Activated naive CD4-positive, alpha-beta T cell treated with anti-CD3 and anti-CD28 coated beads, Interleukin-2, amount 50 U/mL, for 24 hours (primary cell): ENCODE measurements around the gene F5.

Experiments used
- H3K27ac Mint-ChIP-seq: one replicate; pipeline ENCODE4 v1.8.0; 2021; ENCODE audit warnings: mild to moderate bottlenecking, mixed read lengths
- H3K27me3 Mint-ChIP-seq: one replicate; pipeline ENCODE4 v1.8.0; 2021; ENCODE audit warnings: mixed read lengths
- H3K36me3 Mint-ChIP-seq: one replicate; pipeline ENCODE4 v1.8.0; 2021; ENCODE audit warnings: mixed read lengths
- H3K4me1 Mint-ChIP-seq: one replicate; pipeline ENCODE4 v1.8.0; 2021; ENCODE audit warnings: mixed read lengths
- H3K4me3 Mint-ChIP-seq: one replicate; pipeline ENCODE4 v1.8.0; 2021; ENCODE audit warnings: mild to moderate bottlenecking, mixed read lengths
- H3K9me3 Mint-ChIP-seq: one replicate; pipeline ENCODE4 v1.8.0; 2021; ENCODE audit warnings: mixed read lengths

F5 gene

DNA sequence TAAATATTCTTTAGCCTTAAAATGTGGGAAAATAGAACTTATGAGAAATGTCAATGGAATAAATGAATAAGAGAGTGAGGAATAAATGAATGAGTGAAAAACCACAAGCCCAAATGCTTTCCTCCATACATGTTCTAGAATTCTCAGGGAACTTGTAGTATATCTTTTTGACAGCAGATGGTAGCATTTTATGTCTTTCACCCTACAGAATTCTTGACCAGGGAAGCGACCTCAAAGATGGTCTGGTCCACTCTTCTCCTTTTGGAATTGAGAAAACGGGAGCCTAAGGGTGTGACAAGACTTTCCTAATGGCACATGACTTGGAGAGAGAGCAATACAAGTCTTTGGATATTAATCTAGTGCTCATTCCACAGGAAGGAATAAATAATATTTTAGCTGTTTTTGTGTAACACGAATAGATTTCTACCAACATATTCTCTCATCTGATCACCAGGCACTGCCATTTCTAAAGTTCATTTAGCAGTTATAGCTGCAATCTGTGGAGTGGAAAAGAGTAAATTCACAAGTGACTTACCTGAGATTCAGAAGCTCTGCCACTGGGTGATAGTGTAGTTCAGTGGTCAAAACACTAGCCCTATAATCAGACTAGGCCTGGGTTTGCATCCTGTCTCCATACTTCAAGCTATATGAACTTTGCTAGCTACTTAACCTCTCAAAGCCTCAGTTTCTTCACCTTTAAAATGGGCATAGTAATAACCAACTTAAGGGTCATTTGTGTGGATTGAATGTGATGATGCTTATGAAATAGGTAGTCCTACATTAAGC is 15.0 kb upstream of the F5 start:
- H3K27ac Mint-ChIP-seq: peak overlapping the region; percentile 93
- no peaks in the 10 kb centered on the region for H3K36me3 Mint-ChIP-seq
- peak overlapping the region; percentile 58 for H3K4me3 Mint-ChIP-seq
- H3K4me1 Mint-ChIP-seq: peaks cover 63% of the 10 kb centered on the region
- H3K9me3 Mint-ChIP-seq: no peaks in the 10 kb centered on the region
- no peaks in the 10 kb centered on the region for H3K27me3 Mint-ChIP-seq

GRCh38 chr1:169595764-169596711 is 9.8 kb upstream of the F5 start:
- peaks cover 64% of the 10 kb centered on the region for H3K4me1 Mint-ChIP-seq
- H3K27me3 Mint-ChIP-seq: no peaks in the 10 kb centered on the region
- no peak overlapping the region for H3K27ac Mint-ChIP-seq
- H3K36me3 Mint-ChIP-seq: peaks cover 6% of the 10 kb centered on the region
- no peaks in the 10 kb centered on the region for H3K9me3 Mint-ChIP-seq
- no peak overlapping the region for H3K4me3 Mint-ChIP-seq

GRCh38 chr1:169594391-169594790 is 8.1 kb upstream of the F5 start:
- Mint-ChIP-seq H3K36me3 (peaks cover 6% of the 10 kb centered on the region), H3K4me3 (peak overlapping the region; percentile 79), H3K27ac (peak overlapping the region; percentile 91), H3K4me1 (peaks cover 70% of the 10 kb centered on the region), H3K9me3 (no peaks in the 10 kb centered on the region), H3K27me3 (no peaks in the 10 kb centered on the region)

- Mint-ChIP-seq H3K4me1 (peaks cover 93% of the 10 kb centered on the region), H3K27ac (peak overlapping the region; percentile 1), H3K27me3 (no peaks in the 10 kb centered on the region), H3K36me3 (peaks cover 7% of the 10 kb centered on the region), H3K4me3 (no peak overlapping the region), H3K9me3 (no peaks in the 10 kb centered on the region)
Measured at GRCh38 chr1:169590932-169591331, 4.7 kb upstream of the F5 start.

DNA sequence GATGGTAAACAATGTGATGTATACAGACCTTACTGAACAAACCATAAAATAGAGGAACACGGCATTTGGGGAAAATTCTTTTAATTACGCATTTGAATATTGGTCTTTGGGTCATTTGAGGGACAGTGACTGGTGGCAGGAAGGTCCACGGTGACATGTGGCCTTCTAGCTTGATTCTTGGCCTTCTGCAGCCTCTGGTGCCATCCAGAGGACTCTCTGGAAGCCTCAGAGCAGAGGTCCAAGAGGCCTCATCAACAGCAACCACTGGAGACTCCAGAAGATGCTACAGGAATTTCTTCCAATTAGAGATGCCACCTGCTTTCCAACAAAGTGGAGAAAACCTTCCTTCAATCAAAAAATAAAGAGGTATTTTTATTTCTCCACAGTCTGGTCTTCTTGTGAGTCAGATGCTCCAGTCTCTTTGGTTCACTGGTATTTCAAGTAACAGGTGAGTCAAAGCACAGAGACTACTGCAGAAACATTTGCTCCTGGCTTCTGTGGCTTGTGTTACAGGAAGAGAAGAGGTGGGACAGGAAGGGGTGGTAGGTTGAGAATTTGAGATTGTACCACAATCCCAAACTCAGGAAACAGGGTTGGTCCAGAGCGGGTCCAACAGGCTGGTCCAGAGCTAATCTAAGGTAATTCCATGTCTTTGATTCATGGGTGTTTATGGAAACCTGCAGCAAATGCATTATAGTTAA is 2.7 kb upstream of the F5 start:
- H3K4me1 Mint-ChIP-seq: peaks cover 83% of the 10 kb centered on the region

DNA sequence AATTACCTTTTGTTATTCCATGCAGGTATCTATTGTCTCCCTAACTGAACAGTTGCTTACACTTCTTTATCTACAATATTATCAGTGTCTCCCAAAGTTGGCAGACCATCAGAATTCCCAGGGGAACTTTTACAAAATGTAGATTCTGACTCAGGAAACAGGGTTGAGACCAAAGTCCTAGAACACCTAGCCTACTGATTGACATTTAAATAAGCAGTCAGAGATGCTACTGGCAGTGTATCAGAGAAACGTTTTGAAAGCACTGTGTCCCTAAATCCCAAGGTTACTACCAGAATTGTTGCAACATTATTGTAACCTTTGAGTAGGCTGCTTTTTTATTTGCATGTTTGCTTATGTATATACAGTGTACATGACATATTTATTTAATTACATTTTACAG is 1.8 kb upstream of the F5 start:
- Mint-ChIP-seq H3K36me3 (peaks cover 16% of the 10 kb centered on the region), H3K27ac (peak overlapping the region; percentile 98)

More for the DNA sequence above, 2.7 kb upstream of the F5 start:
- no peaks in the 10 kb centered on the region for H3K9me3 Mint-ChIP-seq
- peaks cover 14% of the 10 kb centered on the region for H3K36me3 Mint-ChIP-seq
- H3K27me3 Mint-ChIP-seq: no peaks in the 10 kb centered on the region
- peak overlapping the region; percentile 98 for H3K27ac Mint-ChIP-seq
- peak overlapping the region; percentile 77 for H3K4me3 Mint-ChIP-seq

DNA sequence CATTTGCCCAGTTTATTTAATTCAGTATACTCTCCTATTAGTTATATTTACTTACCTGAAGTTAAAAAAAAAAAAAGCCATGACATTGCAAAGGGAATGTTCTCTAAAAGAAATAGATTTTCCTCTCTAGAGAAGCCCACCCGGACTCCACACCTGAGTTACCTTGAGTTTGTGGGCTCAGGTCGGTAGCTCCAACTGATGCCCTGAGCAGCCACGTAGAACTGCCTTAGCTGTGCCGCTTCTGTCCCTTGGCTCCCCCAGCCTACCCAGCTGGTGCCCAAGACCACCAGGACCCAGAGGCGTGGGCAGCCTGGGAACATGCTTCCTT is 250 bp downstream of the F5 start:
- Mint-ChIP-seq H3K27ac (peak overlapping the region; percentile 100), H3K36me3 (peaks cover 18% of the 10 kb centered on the region), H3K4me3 (peak overlapping the region; percentile 99), H3K27me3 (no peaks in the 10 kb centered on the region), H3K9me3 (no peaks in the 10 kb centered on the region), H3K4me1 (peaks cover 67% of the 10 kb centered on the region)

More for the DNA sequence above, 1.8 kb upstream of the F5 start:
- no peaks in the 10 kb centered on the region for H3K9me3 Mint-ChIP-seq
- peak overlapping the region; percentile 77 for H3K4me3 Mint-ChIP-seq
- H3K27me3 Mint-ChIP-seq: no peaks in the 10 kb centered on the region
- peaks cover 80% of the 10 kb centered on the region for H3K4me1 Mint-ChIP-seq

- peak overlapping the region; percentile 99 for H3K4me3 Mint-ChIP-seq
- peaks cover 18% of the 10 kb centered on the region for H3K36me3 Mint-ChIP-seq
- H3K4me1 Mint-ChIP-seq: peaks cover 60% of the 10 kb centered on the region
- no peaks in the 10 kb centered on the region for H3K27me3 Mint-ChIP-seq
- peak overlapping the region; percentile 100 for H3K27ac Mint-ChIP-seq
- no peaks in the 10 kb centered on the region for H3K9me3 Mint-ChIP-seq
Measured at GRCh38 chr1:169585181-169585580, 1.1 kb downstream of the F5 start.

DNA sequence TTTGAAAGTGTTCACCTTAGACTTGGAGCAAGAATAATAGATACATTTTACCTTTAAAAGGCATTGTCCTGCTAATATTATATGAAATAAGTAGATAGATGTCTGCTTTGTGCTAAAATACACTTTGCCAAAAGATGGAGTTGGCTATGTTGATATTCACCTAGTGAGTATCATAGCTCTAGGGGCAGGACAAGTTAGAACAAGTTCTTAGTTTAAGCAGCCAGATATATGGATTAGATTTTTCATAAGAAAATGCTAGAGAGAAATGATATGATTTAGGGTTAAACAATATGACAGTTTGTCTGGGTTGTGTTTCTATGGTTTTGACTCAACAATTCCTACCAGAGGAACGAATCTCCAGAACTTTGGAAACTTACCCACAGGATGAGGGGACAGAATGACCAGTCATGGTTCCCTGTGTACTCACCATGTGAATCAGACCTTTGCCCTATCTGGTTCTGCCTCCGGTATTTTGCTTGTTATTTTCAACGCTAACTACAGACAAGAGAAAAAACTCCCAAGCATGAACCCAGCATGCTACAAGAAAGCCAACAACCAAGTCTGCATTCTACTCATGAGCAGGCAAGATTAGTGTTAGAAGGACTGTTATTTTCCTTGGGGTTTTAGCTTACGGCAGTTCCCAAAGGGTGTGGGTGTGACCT is 1.7 kb downstream of the F5 start:
- H3K4me1 Mint-ChIP-seq: peaks cover 54% of the 10 kb centered on the region
- H3K4me3 Mint-ChIP-seq: peak overlapping the region; percentile 99
- H3K27me3 Mint-ChIP-seq: no peaks in the 10 kb centered on the region
- no peaks in the 10 kb centered on the region for H3K9me3 Mint-ChIP-seq
- peak overlapping the region; percentile 100 for H3K27ac Mint-ChIP-seq
- peaks cover 18% of the 10 kb centered on the region for H3K36me3 Mint-ChIP-seq

DNA sequence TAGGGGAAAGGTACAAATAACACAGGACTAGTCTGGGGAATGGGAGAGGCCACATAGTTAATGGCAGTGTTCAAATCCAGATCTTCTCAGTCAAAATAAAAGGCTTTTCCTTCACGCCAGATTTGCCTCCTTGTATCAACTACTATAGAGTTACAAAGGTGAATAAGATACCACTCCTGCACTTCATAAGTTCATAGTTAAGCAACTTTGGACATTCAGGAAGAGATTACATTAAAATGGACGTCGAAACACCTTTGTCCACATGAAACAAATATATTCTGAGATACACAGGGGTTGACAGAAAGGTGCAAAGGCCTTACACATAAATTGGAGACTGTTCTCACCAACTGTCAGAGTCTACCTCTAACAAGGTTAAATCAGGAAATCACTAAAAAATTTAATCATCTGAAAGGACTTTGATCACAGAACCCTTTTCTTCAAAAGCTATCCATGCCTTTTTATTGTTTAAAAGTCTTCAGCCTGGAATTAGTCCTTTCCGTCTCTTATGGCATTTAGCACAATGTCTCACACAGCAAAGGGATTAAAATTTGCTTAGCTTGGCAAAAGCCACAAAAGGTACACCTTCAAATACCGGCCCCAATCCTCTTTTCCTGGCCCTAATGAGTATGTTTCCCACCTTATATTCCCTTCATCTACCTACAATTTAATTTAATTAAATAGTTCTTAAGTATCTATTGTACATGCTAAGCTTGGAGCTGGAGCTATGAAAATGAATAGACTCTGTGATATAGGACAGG is 8.1 kb downstream of the F5 start:
- peak overlapping the region; percentile 6 for H3K27ac Mint-ChIP-seq
- no peak overlapping the region for H3K4me3 Mint-ChIP-seq
- H3K36me3 Mint-ChIP-seq: peaks cover 32% of the 10 kb centered on the region
- no peaks in the 10 kb centered on the region for H3K27me3 Mint-ChIP-seq
- no peaks in the 10 kb centered on the region for H3K9me3 Mint-ChIP-seq
- peaks cover 18% of the 10 kb centered on the region for H3K4me1 Mint-ChIP-seq

GRCh38 chr1:169576935-169577331 is 9.3 kb downstream of the F5 start:
- Mint-ChIP-seq H3K27ac (no peak overlapping the region), H3K9me3 (no peaks in the 10 kb centered on the region), H3K27me3 (no peaks in the 10 kb centered on the region), H3K36me3 (peaks cover 31% of the 10 kb centered on the region), H3K4me3 (no peak overlapping the region), H3K4me1 (peaks cover 21% of the 10 kb centered on the region)

- Mint-ChIP-seq H3K36me3 (peaks cover 35% of the 10 kb centered on the region), H3K27ac (no peak overlapping the region), H3K4me3 (no peak overlapping the region), H3K9me3 (no peaks in the 10 kb centered on the region), H3K27me3 (no peaks in the 10 kb centered on the region), H3K4me1 (peaks cover 26% of the 10 kb centered on the region)
Measured at GRCh38 chr1:169576241-169576934, 9.9 kb downstream of the F5 start.

GRCh38 chr1:169574336-169574735 is 11.9 kb downstream of the F5 start:
- Mint-ChIP-seq H3K36me3 (peaks cover 43% of the 10 kb centered on the region), H3K4me3 (no peak overlapping the region), H3K9me3 (no peaks in the 10 kb centered on the region), H3K4me1 (peaks cover 28% of the 10 kb centered on the region), H3K27ac (no peak overlapping the region), H3K27me3 (no peaks in the 10 kb centered on the region)

DNA sequence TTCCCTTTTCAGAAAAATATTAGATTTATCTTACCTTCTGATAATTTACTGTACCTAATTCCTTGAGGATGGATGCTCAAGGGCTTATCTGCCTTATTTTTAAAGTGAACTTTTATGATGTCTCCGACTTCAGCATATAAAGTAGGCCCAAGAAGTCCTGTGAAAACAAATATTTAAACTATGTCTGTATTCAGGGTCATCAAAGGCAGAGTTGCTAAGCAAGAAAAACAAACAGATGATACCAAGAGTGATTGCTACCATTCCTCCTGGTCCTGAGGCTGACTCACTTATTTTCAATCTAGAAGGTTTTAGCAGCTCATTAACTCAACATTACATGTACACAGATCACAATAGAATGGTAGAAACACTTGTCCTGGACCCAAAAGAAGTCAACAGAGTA is 14.1 kb downstream of the F5 start:
- Mint-ChIP-seq H3K9me3 (no peaks in the 10 kb centered on the region), H3K4me3 (peak overlapping the region; percentile 5), H3K36me3 (peaks cover 42% of the 10 kb centered on the region), H3K27me3 (no peaks in the 10 kb centered on the region), H3K4me1 (peaks cover 21% of the 10 kb centered on the region), H3K27ac (no peak overlapping the region)
